Fibroblast of lung (primary cell): ENCODE measurements around the gene PDE3A. TPM values are rescaled to one million over a fixed set of nuclear protein-coding genes. Genes with fewer than 3 reads are reported as not detected.

Experiments used
- DNase-seq, 2 donors: peaks; one replicate each; pipeline versions ENCODE4 v3.0.0 to v3.0.0-alpha.2; 2010; ENCODE audit warnings: low read depth in 2 of 2
- H2AFZ ChIP-seq: 2 replicates; pipeline ENCODE4 v1.5.1; 2012; ENCODE audit warnings: low read length, control low read depth, inconsistent platforms
- H3K27ac ChIP-seq: 2 replicates; pipeline ENCODE4 v1.5.1; 2011; ENCODE audit warnings: low read length, control low read depth; ENCODE audit not compliant: insufficient read depth
- H3K27me3 ChIP-seq: 2 replicates; pipeline ENCODE4 v1.5.1; 2011; ENCODE audit warnings: mild to moderate bottlenecking, low read length; ENCODE audit not compliant: control insufficient read depth, insufficient read depth
- H3K36me3 ChIP-seq: 2 replicates; pipeline ENCODE4 v1.5.1; 2011; ENCODE audit warnings: low read length; ENCODE audit not compliant: control insufficient read depth, insufficient read depth
- H3K4me1 ChIP-seq: 2 replicates; pipeline ENCODE4 v1.5.1; 2011; ENCODE audit warnings: low read length; ENCODE audit not compliant: control insufficient read depth, insufficient read depth; ENCODE audit errors: extremely low read depth
- H3K4me2 ChIP-seq: 2 replicates; pipeline ENCODE4 v1.5.1; 2011; ENCODE audit warnings: low read length, control low read depth; ENCODE audit not compliant: insufficient read depth; ENCODE audit errors: extremely low read depth
- H3K4me3 ChIP-seq, 4 experiments: fragments of 200-600 bp in 1 of 4; sonication (generic) in 1 of 4; replicated peaks in 1 of 4; 2 replicates each; pipeline ENCODE4 v1.5.1; 2011 to 2016; ENCODE audit warnings: low read length in 4 of 4, low read depth in 3 of 4, mild to moderate bottlenecking in 3 of 4, control low read depth in 2 of 4, inconsistent platforms in 1 of 4, mixed read lengths in 1 of 4; ENCODE audit not compliant: insufficient read depth in 1 of 4; ENCODE audit errors: control extremely low read depth in 1 of 4
- H3K79me2 ChIP-seq: 2 replicates; pipeline ENCODE4 v1.5.1; 2012; ENCODE audit warnings: mild to moderate bottlenecking, low read length, inconsistent platforms; ENCODE audit not compliant: control insufficient read depth, insufficient read depth
- H3K9ac ChIP-seq: 2 replicates; pipeline ENCODE4 v1.5.1; 2011; ENCODE audit warnings: mild to moderate bottlenecking, low read length, control low read depth; ENCODE audit not compliant: insufficient read depth
- H3K9me3 ChIP-seq: 2 replicates; pipeline ENCODE4 v1.5.1; 2012; ENCODE audit warnings: low read depth, low read length; ENCODE audit not compliant: control insufficient read depth, insufficient read depth
- H4K20me1 ChIP-seq: 2 replicates; pipeline ENCODE4 v1.5.1; 2011; ENCODE audit warnings: low read length; ENCODE audit not compliant: control insufficient read depth, insufficient read depth; ENCODE audit errors: extremely low read depth
- EZH2 ChIP-seq: IDR thresholded peaks from 2 replicates; pipeline ENCODE4 v1.5.1; 2012; ENCODE audit warnings: low read length, control low read depth, mild to moderate bottlenecking; ENCODE audit errors: missing control alignments
- polyA plus RNA-seq, 2 donors: library from polyadenylated mRNA; depleted of rRNA in 1 of 2; stranded (reverse) in 1 of 2; unstranded in 1 of 2; fragments of >200 nt; gene quantifications; 2 replicates each; pipeline ENCODE4 v1.2.1, GENCODE V29; 2011 to 2012; ENCODE audit warnings: missing spikeins in 1 of 2
- total RNA-seq: library from RNA; depleted of rRNA; stranded (reverse); fragments of >200 nt; gene quantifications from 2 replicates; pipeline ENCODE4 v1.2.1, GENCODE V29; 2014
- TF ChIP-seq, protein P1 (sequence below), 2 donors: IDR thresholded peaks in 1 of 2; conservative IDR thresholded peaks in 1 of 2; 1 replicate in 1 of 2; 2 replicates in 1 of 2; pipeline ENCODE4 v1.5.1; 2011 to 2012; ENCODE audit warnings: low read length in 2 of 2, control low read depth in 1 of 2, inconsistent platforms in 1 of 2, low read depth in 1 of 2, mild to moderate bottlenecking in 1 of 2

Gene PDE3A
- total and polyA plus RNA-seq, 2 donors (not counting 1 experiment from before 2014, with no cell fraction given): 0.17 to 2.7 TPM

DNA sequence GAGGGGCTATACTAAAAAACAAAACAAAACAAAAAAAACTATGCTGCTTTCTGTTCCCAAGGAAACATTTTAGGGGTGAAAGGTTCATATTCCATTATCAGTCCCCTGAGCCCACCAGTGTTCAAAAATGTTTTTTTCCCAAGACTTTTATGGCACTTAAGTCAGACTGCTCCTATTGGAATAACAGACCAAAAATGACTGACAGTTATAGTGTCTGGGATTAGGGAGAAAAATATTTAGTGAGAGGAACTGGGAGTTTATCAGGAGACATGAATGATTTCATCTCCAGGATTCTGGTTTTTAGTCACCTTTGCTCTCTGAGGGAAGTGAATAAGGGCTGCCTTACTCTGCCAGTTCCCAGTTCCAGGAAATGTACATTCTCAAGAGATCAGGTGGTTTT lies 68.0 kb downstream of the PDE3A start:
- no peak for TF ChIP-seq EZH2
- TF ChIP-seq, protein P1, sequence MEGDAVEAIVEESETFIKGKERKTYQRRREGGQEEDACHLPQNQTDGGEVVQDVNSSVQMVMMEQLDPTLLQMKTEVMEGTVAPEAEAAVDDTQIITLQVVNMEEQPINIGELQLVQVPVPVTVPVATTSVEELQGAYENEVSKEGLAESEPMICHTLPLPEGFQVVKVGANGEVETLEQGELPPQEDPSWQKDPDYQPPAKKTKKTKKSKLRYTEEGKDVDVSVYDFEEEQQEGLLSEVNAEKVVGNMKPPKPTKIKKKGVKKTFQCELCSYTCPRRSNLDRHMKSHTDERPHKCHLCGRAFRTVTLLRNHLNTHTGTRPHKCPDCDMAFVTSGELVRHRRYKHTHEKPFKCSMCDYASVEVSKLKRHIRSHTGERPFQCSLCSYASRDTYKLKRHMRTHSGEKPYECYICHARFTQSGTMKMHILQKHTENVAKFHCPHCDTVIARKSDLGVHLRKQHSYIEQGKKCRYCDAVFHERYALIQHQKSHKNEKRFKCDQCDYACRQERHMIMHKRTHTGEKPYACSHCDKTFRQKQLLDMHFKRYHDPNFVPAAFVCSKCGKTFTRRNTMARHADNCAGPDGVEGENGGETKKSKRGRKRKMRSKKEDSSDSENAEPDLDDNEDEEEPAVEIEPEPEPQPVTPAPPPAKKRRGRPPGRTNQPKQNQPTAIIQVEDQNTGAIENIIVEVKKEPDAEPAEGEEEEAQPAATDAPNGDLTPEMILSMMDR (conservative IDR thresholded peaks at IDR 0.05 in 1 of 2, IDR thresholded peaks at IDR 0.05 in 1 of 2; ENCODE audit: low read depth in 1 of 2, low read length in 2 of 2): no peak
- no peaks in the 10 kb centered on the region for H3K36me3 ChIP-seq
- DNase-seq: peak in 1 of 2 donors; percentile 50
- no peaks in the 10 kb centered on the region for H3K79me2 ChIP-seq
- no peaks in the 10 kb centered on the region for H4K20me1 ChIP-seq
- no peak overlapping the region for H3K4me2 ChIP-seq
- no peak overlapping the region for H3K27ac ChIP-seq
- H3K9ac ChIP-seq: no peak overlapping the region
- no peaks in the 10 kb centered on the region for H3K27me3 ChIP-seq
- H2AFZ ChIP-seq: no peak overlapping the region
- no peaks in the 10 kb centered on the region for H3K9me3 ChIP-seq
- no peak overlapping the region for H3K4me3 ChIP-seq
- H3K4me1 ChIP-seq: peaks cover 5% of the 10 kb centered on the region

DNA sequence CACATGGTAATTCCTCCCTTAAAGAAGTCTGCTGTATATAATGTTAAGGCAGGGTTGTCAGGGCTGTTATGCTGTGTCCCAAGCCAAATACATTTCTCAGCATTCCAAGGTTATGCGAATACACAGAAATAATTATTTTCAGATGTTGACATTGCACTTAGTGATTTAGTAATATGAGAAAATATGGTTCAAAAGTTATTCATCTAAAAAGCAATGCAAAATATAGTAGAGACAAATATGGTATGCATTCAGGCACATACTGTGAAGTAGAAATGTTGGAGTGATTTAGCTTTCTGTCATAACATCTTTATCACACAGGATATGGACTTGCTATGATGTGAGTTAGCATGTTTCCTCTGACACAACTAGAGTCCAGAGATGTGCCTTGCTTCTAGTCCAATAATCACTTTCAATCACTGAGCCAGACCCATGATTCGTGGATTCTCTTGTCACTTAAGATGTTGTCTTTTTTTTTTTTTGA lies 70.0 kb downstream of the PDE3A start:
- Histone ChIP-seq H3K27me3 (no peaks in the 10 kb centered on the region), H4K20me1 (no peaks in the 10 kb centered on the region), H3K79me2 (no peaks in the 10 kb centered on the region), H3K27ac (peak overlapping the region; percentile 12), H3K4me3 (no peak overlapping the region), H3K9ac (no peak overlapping the region), H3K9me3 (no peaks in the 10 kb centered on the region), H3K36me3 (no peaks in the 10 kb centered on the region), H3K4me2 (no peak overlapping the region), H3K4me1 (peaks cover 5% of the 10 kb centered on the region), H2AFZ (no peak overlapping the region)
- DNase-seq: peak; percentile 13 to 73
- TF ChIP-seq, protein P1 (conservative IDR thresholded peaks at IDR 0.05 in 1 of 2, IDR thresholded peaks at IDR 0.05 in 1 of 2; ENCODE audit: low read depth in 1 of 2, low read length in 2 of 2): no peak
- TF ChIP-seq EZH2: no peak

DNA sequence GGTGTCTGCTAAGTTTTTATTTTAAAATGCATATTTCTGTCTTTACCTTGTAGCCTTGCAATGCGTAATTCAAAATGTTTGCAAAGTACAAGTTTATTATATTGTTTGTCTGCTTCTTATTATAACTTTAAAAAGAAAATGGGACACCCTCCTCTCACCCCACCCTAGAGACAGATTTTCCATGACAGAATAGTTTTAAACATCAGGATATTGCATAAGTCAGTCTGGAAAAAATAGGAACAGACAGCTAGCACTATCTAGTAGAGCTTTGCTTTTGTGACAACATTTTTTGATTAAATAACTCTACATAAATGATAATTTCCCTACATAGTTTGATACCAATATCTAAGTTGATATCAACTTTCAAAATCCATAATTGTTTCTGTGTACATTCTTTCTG lies 71.3 kb downstream of the PDE3A start:
- no peak for DNase-seq
- Histone ChIP-seq H3K9me3 (no peaks in the 10 kb centered on the region), H4K20me1 (no peaks in the 10 kb centered on the region), H3K27me3 (no peaks in the 10 kb centered on the region), H2AFZ (no peak overlapping the region), H3K79me2 (no peaks in the 10 kb centered on the region), H3K9ac (no peak overlapping the region), H3K4me3 (no peak overlapping the region), H3K4me2 (no peak overlapping the region), H3K27ac (no peak overlapping the region), H3K4me1 (peaks cover 5% of the 10 kb centered on the region), H3K36me3 (no peaks in the 10 kb centered on the region)
- TF ChIP-seq, protein P1 (conservative IDR thresholded peaks at IDR 0.05 in 1 of 2, IDR thresholded peaks at IDR 0.05 in 1 of 2; ENCODE audit: low read depth in 1 of 2, low read length in 2 of 2): no peak
- TF ChIP-seq EZH2: no peak
